ENCODE data around the gene ARHGAP24. TPM values are rescaled to one million over a fixed set of nuclear protein-coding genes. Genes with fewer than 3 reads are reported as not detected.

The ARHGAP24 gene
- total and polyA plus RNA-seq, 12 donors, result 0.72 to 53.4 (median 4.4) TPM

- H3K9me3 ChIP-seq (replicated peaks in 1 of 3), result no peaks in the 10 kb centered on the region
- no peaks in the 10 kb centered on the region for H3K27me3 ChIP-seq
- no peak overlapping the region for H3K27ac ChIP-seq
- peak overlapping the region in 1 of 4 donors; percentile 35 for H3K4me3 ChIP-seq
- no peaks in the 10 kb centered on the region for H3K4me1 ChIP-seq (replicated peaks in 1 of 2)
- H3K36me3 ChIP-seq (replicated peaks in 1 of 2), result no peaks in the 10 kb centered on the region
- intact Hi-C loops (cut with DNase I), result no loop called here
- no peak for TF ChIP-seq POLR2A (IDR thresholded peaks at IDR 0.05)
- TF ChIP-seq, protein P1, sequence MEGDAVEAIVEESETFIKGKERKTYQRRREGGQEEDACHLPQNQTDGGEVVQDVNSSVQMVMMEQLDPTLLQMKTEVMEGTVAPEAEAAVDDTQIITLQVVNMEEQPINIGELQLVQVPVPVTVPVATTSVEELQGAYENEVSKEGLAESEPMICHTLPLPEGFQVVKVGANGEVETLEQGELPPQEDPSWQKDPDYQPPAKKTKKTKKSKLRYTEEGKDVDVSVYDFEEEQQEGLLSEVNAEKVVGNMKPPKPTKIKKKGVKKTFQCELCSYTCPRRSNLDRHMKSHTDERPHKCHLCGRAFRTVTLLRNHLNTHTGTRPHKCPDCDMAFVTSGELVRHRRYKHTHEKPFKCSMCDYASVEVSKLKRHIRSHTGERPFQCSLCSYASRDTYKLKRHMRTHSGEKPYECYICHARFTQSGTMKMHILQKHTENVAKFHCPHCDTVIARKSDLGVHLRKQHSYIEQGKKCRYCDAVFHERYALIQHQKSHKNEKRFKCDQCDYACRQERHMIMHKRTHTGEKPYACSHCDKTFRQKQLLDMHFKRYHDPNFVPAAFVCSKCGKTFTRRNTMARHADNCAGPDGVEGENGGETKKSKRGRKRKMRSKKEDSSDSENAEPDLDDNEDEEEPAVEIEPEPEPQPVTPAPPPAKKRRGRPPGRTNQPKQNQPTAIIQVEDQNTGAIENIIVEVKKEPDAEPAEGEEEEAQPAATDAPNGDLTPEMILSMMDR (IDR thresholded peaks at IDR 0.05), result no peak
- 57 to 69% (median 62%) methylated on average over 4 of the region's 4 CpGs for WGBS, 4 donors
- no peak for DNase-seq
Measured at GRCh38 chr4:85476381-85476780, 1.4 kb downstream of the ARHGAP24 start.

GRCh38 chr4:85477534-85477933, 2.6 kb downstream of the ARHGAP24 start:
- Histone ChIP-seq H3K4me3 (no peak overlapping the region), H3K4me1 (replicated peaks in 1 of 2) (no peaks in the 10 kb centered on the region), H3K36me3 (replicated peaks in 1 of 2) (no peaks in the 10 kb centered on the region), H3K27me3 (no peaks in the 10 kb centered on the region), H3K27ac (no peak overlapping the region), H3K9me3 (replicated peaks in 1 of 3) (no peaks in the 10 kb centered on the region)
- TF ChIP-seq, protein P1 (IDR thresholded peaks at IDR 0.05), result no peak
- TF ChIP-seq POLR2A (IDR thresholded peaks at IDR 0.05), result no peak
- 80 to 86% (median 84%) methylated on average over 9 of the region's 9 CpGs for WGBS, 4 donors
- no peak for DNase-seq
- intact Hi-C loops (cut with DNase I), result no loop called here

GRCh38 chr4:85478576-85478975, 3.6 kb downstream of the ARHGAP24 start:
- intact Hi-C loops (cut with DNase I), result no loop called here
- Histone ChIP-seq H3K36me3 (replicated peaks in 1 of 2) (no peaks in the 10 kb centered on the region), H3K27me3 (no peaks in the 10 kb centered on the region)

DNA sequence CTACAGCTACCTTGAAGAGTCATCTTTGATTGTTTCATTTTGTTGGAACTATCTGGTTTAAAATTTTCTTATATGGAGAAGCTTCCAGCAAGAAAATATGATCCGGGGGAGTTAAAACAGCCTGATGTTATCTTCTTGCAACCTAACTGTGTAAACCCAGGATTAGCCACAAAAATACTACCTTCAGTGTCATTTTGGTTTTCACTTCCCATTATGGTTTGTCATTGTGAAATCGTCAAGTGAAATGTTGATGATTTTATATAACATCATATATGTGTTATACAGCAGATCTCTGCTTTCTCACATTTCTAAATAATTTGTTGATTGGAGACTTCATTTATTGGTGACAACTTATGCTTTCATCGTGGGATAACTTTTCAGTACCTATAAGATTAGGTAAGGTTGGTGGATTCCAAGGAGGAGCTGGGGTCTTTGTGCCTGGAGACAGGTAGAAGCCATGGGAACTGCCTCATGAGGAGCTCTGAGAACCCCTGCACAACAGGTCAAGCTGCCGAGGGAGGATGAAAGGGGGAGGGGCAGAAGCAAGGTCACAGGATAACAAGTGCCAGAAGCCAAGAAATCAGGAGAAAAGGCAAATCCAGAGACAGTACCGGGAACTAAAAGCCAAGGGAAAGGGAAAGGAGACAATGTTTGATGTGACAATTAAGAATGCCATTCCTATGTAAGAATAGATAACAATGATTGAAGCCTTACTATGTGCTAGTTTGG, 7.2 kb downstream of the ARHGAP24 start:
- no peak for DNase-seq
- no peak overlapping the region for H3K27ac ChIP-seq
- WGBS, 4 donors, result 56 to 61% (median 59%) methylated on average over 5 of the region's 5 CpGs
- H3K9me3 ChIP-seq (replicated peaks in 1 of 3), result no peaks in the 10 kb centered on the region
- no peaks in the 10 kb centered on the region for H3K36me3 ChIP-seq (replicated peaks in 1 of 2)
- TF ChIP-seq POLR2A (IDR thresholded peaks at IDR 0.05), result no peak
- TF ChIP-seq, protein P1 (IDR thresholded peaks at IDR 0.05), result no peak
- H3K4me1 ChIP-seq (replicated peaks in 1 of 2), result no peaks in the 10 kb centered on the region
- intact Hi-C loops (cut with DNase I), result no loop called here
- H3K4me3 ChIP-seq, result no peak overlapping the region
- no peaks in the 10 kb centered on the region for H3K27me3 ChIP-seq

More at GRCh38 chr4:85478576-85478975, 3.6 kb downstream of the ARHGAP24 start:
- Histone ChIP-seq H3K27ac (no peak overlapping the region), H3K9me3 (replicated peaks in 1 of 3) (no peaks in the 10 kb centered on the region), H3K4me3 (no peak overlapping the region), H3K4me1 (replicated peaks in 1 of 2) (no peaks in the 10 kb centered on the region)
- DNase-seq, result no peak
- TF ChIP-seq, protein P1 (IDR thresholded peaks at IDR 0.05), result no peak
- no peak for TF ChIP-seq POLR2A (IDR thresholded peaks at IDR 0.05)
- WGBS, 4 donors, result 53 to 81% (median 58%) methylated on average over 2 of the region's 2 CpGs
